PC-9 (cell line): ENCODE measurements around the gene ERC1.

Experiments
- EZH2 ChIP-seq: fragments of 200-600 bp; sonication (generic); IDR thresholded peaks from 2 replicates; pipeline ENCODE4 v1.8.0; 2017; ENCODE audit warnings: antibody characterized with exemption, low read depth
- TF ChIP-seq, protein P1 (sequence below): fragments of 200-600 bp; sonication (generic); conservative IDR thresholded peaks from 2 replicates; pipeline ENCODE4 v1.6.1; 2017; ENCODE audit warnings: mixed run types, antibody characterized with exemption, mild to moderate bottlenecking, moderate library complexity

- no peak for TF ChIP-seq EZH2
- TF ChIP-seq, protein P1, sequence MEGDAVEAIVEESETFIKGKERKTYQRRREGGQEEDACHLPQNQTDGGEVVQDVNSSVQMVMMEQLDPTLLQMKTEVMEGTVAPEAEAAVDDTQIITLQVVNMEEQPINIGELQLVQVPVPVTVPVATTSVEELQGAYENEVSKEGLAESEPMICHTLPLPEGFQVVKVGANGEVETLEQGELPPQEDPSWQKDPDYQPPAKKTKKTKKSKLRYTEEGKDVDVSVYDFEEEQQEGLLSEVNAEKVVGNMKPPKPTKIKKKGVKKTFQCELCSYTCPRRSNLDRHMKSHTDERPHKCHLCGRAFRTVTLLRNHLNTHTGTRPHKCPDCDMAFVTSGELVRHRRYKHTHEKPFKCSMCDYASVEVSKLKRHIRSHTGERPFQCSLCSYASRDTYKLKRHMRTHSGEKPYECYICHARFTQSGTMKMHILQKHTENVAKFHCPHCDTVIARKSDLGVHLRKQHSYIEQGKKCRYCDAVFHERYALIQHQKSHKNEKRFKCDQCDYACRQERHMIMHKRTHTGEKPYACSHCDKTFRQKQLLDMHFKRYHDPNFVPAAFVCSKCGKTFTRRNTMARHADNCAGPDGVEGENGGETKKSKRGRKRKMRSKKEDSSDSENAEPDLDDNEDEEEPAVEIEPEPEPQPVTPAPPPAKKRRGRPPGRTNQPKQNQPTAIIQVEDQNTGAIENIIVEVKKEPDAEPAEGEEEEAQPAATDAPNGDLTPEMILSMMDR, result no peak
Measured at GRCh38 chr12:1126091-1126490, 135.1 kb downstream of the ERC1 start.
